ENCODE data around the gene INTS14.

DNA sequence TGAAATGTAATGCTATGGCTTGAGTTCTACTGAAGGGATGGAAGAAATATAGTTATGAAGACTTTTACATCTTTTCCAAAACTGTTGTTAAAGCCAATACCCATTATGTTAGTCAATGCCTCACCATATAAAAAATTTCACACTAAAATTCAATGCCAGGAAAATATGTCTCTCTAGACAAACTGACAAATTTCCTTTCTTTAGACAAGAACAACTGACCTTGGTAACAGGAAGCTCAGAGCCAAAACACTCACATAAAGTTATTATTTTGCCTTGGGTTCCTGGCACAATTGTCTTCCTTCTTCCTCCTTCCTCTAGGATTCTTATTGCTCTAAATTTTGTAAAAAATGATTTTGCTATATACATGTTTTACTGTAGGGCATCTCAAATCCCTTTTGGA, 26.7 kb downstream of the INTS14 start:
- TF ChIP-seq POLR2A (IDR thresholded peaks at IDR 0.05; ENCODE audit: low read depth, low read length) (no peak), POLR2AphosphoS5 (IDR thresholded peaks at IDR 0.05; ENCODE audit: low read depth, low read length) (no peak)
